GM19351 (cell line): ENCODE data around the gene ZMYND11.
"Not testable (repeated sequence)": the region's sequence is repeated elsewhere in the genome, so short reads cannot be mapped to it uniquely, and the experiment has no call there.

Experiments used
- ATAC-seq: cut with Tn5 transposase; IDR thresholded peaks from one replicate; pipeline ENCODE4 v1.9.1; 2021; ENCODE audit warnings: mild to moderate bottlenecking, moderate library complexity; ENCODE audit not compliant: unreplicated experiment

The ZMYND11 gene

GRCh38 chr10:241966-242643, 106.8 kb downstream of the ZMYND11 start:
- no peak for ATAC-seq

GRCh38 chr10:244227-244626, 109.0 kb downstream of the ZMYND11 start:
- no peak for ATAC-seq

GRCh38 chr10:246431-246830, 111.2 kb downstream of the ZMYND11 start:
- no peak for ATAC-seq

GRCh38 chr10:247480-247879, 112.2 kb downstream of the ZMYND11 start:
- no peak for ATAC-seq

GRCh38 chr10:248307-248706, 113.1 kb downstream of the ZMYND11 start:
- no peak for ATAC-seq

- ATAC-seq, result no peak
These were observed 116.8 kb downstream of the ZMYND11 start for GRCh38 chr10:251982-252582.

- no peak for ATAC-seq
These were observed 125.7 kb downstream of the ZMYND11 start for GRCh38 chr10:260819-261429.

- ATAC-seq, result not testable (repeated sequence)
These were observed 129.2 kb downstream of the ZMYND11 start for GRCh38 chr10:264160-265073.

GRCh38 chr10:265074-265440, 129.8 kb downstream of the ZMYND11 start:
- ATAC-seq, result peak; percentile 59

GRCh38 chr10:265816-266588, 130.7 kb downstream of the ZMYND11 start:
- ATAC-seq, result not testable (repeated sequence)

GRCh38 chr10:266974-267425, 131.7 kb downstream of the ZMYND11 start:
- ATAC-seq, result no peak

- no peak for ATAC-seq
These were observed 132.4 kb downstream of the ZMYND11 start for GRCh38 chr10:267705-268104.

- no peak for ATAC-seq
These were observed 134.3 kb downstream of the ZMYND11 start for GRCh38 chr10:269440-270074.

GRCh38 chr10:271201-271600, 135.9 kb downstream of the ZMYND11 start:
- ATAC-seq, result no peak

- no peak for ATAC-seq
These were observed 136.5 kb downstream of the ZMYND11 start for GRCh38 chr10:271722-272121.

GRCh38 chr10:273088-273487, 137.8 kb downstream of the ZMYND11 start:
- no peak for ATAC-seq

- ATAC-seq, result no peak
These were observed 139.6 kb downstream of the ZMYND11 start for GRCh38 chr10:274866-275265.

GRCh38 chr10:275680-276079, 140.4 kb downstream of the ZMYND11 start:
- ATAC-seq, result no peak

GRCh38 chr10:277963-278362, 142.7 kb downstream of the ZMYND11 start:
- no peak for ATAC-seq

- ATAC-seq, result no peak
These were observed 143.5 kb downstream of the ZMYND11 start for GRCh38 chr10:278707-279106.
